Stimulated activated CD4-positive, alpha-beta T cell treated with anti-CD3 and anti-CD28 coated beads, Interleukin-2, amount 100 ng/mL, for 24 hours (primary cell): ENCODE measurements around the gene ADAMTS17.

Experiments
- DNase-seq, 2 donors: peaks; one replicate each; pipeline ENCODE4 v3.0.0-alpha.2; 2020

ADAMTS17 gene

DNA sequence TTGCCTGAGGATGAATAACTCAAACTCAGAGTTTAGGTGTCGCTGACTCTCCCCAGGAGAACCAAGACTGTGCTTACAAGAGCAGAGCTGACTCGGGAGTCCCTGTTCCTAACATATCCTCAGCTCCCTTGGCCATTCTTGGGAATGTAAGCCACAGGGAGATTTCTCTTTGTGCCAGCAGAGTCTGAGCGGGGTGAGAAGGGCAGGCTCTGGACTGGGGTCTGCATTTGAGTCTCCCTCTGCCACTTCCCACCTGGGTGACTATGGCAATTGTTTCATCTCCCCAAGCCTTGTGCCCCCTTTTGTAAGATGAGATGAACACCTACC lies 126.0 kb downstream of the ADAMTS17 start:
- DNase-seq, result no peak

DNA sequence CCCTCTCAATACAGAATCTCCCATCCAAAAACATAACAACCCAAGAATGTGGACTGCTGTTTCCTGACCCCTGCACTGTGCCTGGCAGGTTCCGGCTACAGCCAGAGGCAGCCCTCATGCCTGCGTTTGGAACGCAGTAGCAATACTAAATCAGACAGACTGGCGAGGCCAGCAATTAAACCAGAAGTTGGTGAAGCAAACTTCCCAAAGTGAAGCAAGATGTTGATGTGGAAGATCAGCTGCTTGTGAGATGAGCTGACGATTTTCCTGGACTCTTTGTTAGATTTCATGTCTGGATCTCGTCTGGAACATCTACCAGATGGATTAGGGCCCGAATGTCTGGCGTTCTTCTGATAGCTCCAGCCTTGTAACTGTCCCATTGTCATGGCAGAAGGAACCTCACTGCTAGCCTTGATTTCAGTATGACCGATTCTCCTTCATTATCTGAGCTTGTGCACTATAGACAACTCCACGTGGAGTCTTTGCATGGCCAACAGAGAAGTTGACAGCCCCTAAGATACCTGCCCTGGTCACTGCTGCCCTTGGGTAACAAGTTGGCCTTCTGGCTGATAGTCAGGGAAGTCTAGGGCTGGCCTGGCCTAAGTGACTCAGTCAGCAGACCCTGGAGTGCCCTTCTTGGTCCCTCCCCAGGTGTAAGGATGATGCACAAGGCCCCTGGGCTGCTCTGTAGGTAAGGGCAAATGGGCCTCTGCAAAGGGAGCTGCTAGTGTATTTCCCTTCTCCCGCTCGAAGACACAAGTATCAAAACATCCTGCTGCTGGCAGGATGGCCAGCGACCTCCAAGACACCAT lies 126.5 kb downstream of the ADAMTS17 start:
- DNase-seq, result no peak

DNA sequence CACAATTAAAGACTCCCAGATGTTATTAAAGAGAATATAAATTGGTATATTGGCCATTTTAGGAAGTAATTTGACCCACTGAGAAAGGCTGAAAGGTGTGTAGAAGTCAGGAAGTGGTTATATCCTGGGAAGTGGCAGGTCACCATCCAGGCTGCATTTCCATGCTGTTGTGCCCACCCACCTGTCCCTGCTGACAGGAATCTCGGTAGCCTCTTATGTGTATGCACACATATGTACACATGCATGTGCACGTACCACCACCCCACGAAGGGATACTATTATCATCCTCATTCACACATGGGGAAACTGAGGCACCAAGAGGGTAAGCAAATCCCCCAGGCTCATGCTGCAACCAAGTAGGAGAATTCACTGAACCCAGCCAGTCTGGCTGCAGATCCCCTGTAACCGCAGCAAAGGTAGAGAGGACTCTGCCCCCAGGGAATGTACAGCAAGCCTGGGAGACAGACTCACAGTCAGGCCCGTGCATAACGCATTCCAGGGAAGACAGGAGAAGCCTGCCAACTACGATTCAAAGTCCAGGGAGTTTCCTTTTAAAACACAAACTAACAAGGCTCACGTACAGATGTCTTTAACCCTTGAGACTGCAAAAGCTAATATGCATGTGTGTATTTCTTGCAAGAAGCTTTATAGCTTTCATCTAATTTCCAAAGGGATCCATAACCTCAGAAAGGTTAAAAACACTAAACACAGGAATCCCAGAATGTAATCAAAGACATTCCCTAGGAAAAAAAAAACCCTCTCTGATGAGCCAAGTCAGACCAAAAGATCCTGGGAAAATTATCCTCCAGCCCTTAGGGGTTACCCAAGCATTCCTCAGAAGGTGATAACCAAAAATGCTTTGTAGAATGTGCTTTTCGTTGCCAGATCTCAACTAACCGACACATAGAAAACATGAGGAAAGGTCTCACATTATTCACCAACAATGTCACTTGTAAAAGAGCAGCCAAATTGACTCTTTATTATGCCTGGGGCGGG lies 129.6 kb downstream of the ADAMTS17 start:
- no peak for DNase-seq

DNA sequence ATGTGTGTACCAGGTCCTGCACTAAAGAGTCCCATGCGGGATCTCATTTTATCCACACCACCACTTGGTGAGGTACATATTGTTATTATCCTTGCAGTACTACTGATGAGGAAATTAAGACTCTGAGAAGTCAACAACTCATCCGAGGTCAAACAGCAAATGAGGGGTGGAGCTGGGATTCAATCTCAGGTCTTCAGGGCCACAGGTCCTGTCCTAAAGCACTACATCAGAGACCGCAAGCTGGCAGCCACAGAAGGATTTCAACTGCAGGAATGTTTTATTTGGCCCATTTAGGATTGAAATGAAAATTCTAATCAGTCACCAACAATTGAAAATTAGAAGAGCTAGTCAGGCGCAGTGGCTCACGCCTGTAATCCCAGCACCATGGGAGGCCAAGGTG lies 131.4 kb downstream of the ADAMTS17 start:
- DNase-seq, result no peak

GRCh38 chr15:100208921-100209603 lies 132.7 kb downstream of the ADAMTS17 start:
- no peak for DNase-seq

GRCh38 chr15:100207053-100207452 lies 134.7 kb downstream of the ADAMTS17 start:
- no peak for DNase-seq

DNA sequence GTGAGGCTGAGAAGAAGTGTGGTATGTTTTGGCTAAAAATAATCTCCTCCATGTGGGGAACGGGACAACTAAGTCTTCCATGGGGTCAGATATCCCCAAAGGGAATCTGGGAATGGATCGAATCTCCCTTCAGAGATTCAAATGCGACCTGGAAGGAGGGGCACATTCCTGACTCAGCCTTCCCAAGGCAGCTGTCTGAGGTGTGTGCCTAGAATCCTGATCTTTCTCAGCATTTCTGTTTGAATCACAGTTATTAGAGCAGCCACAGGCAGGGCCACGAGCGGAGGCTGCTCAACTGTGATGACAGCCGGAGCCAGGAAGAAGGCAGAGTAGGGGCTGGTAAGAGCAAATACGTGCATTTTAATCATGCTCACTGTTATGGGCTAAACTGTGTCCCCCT lies 135.1 kb downstream of the ADAMTS17 start:
- no peak for DNase-seq

GRCh38 chr15:100205549-100206295 lies 136.1 kb downstream of the ADAMTS17 start:
- no peak for DNase-seq

DNA sequence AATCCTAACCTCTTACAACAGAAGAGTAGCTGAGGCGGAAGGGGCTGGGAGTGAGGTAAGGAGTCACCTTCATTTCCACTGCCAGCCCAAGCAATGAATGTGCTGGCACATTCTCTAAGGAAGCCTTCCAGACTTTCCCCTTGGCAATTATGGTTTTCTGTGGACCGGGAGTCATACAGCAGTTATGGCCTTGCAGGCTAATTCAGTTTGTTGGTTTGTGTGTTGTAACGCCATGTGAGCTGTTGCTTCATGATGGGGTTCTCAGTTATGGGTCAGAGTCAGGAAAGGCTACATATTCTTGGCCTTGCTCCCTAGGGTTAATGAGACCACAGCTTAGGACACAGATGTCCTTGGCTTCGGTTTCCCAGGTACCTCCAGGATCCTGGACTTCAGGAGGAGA lies 137.0 kb downstream of the ADAMTS17 start:
- no peak for DNase-seq

GRCh38 chr15:100204211-100204610 lies 137.6 kb downstream of the ADAMTS17 start:
- no peak for DNase-seq

DNA sequence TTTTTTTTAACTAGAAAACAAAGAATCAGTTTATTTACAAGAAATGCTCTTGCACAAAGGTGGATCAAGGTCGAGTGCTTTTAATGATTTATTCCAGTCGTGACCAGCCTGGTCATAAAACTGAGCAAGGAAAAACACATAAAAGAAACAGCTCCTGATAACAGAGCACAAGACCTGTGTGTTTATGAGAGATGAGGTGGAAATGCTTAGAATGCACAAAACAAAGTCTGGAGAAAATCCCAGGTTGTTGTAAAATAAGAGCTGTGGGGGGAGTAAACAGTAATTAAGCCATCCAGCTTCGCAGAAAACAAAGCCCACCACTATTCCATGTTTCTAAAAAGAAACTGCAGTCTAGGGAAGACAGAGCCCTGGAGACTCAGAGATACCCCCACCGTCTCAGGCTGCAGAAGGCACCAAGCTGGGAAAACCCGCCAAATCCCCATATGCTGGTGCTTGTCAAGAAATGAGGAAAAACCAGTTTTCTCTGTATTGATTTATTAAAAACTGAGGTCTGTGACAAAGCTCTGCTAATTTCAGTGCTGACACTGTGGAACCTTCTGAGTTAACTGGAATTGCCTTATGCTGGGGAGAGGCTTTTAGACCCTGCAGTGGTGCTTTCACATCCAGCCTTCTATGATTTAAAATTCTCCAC lies 139.3 kb downstream of the ADAMTS17 start:
- no peak for DNase-seq

DNA sequence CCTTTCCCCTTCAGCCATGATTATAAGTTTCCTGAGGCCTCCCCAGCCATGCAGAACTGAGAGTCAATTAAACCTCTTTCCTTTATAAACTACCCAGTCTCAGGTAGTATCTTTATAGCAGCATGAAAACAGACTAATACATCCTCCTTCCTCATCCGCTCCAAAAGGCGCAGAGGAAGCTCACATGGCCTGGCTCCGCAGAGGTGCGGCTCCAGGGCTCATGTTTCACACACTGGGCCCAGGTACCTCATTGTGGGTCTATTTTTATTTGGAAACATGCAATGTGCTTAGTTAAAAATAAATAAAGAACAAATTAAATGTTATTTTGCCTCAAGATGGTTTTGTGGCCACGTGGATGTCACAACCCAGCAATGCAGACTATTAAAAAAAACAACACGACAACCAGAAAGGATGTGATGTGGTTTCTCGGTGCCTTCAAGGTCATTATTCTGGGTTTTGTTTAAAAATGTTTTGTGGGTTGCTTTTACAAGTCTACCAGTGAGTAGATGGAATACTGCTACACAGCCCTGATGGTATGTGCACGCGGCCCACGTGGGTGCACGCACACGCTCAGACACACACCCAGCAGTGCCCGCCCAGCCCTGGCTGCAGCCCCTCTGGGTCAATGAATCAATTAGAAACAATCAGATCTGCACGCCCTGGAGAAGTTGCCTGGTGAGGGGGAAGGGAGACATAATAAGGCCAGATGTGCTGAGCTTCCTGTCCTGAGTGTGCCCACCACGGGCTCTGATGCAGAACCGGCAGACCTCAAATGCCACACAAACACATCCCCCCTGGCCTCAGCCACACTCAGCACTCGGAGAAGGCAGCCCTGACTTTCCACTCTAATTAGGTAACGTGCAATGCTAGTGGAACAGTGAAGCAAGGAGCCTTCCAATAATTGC lies 140.1 kb downstream of the ADAMTS17 start:
- peak in 1 of 2 donors; percentile 5 for DNase-seq

- DNase-seq, result no peak
Observed at GRCh38 chr15:100200287-100200880, 141.4 kb downstream of the ADAMTS17 start.

- no peak for DNase-seq
Observed at GRCh38 chr15:100199711-100200286, 142.0 kb downstream of the ADAMTS17 start.

- no peak for DNase-seq
Observed at GRCh38 chr15:100198442-100198841, 143.3 kb downstream of the ADAMTS17 start.

GRCh38 chr15:100196326-100197058 lies 145.3 kb downstream of the ADAMTS17 start:
- DNase-seq, result no peak

DNA sequence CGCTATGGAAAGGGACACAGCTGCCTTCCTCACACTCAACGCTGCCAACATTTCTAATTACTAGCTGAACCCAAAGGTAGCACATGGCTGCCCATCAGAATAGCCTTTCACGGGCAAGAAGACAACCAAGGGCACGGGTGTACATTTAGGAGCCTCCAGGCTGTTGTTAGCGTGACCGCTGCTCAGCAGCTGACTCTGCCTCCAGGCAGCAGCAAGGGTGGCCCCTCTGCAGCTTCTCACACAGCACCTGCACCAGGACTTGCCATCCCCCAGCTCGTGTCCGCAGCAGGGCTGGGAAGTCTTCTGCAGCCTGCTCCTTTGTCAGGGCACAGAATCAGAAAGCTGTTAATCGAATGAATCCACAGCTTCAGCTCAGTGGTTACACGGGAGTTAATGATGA lies 146.8 kb downstream of the ADAMTS17 start:
- DNase-seq, result no peak

DNA sequence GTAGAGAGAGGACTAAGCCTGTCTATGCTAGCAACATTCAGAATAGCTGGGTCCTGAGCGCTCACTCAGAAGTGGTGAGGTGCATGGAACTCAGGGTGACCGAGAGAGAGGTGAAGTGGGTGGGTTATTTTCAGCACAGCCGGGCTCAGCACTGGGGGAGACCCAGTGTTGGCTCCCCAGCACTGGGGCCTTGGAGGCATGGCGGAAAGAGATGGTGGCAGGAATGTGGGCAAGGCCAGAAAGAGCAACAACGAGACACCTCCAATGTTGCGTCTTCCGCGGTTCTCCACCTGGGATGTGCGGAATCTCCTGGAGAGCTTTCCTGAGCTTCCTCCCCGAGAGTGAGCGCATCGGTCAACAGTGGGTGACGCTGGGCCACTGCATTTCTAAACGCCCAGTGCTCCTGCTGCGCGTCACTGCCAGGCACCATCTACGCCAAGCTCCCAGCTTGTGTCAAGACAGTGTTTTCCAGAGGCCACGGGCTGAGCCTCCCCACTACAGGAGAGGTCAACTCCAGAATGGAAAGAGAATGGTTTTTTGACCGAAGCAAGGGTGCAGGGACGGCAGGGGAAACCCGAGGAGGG lies 148.4 kb downstream of the ADAMTS17 start:
- no peak for DNase-seq
